NOMO-1 treated with dmso at 0.1 percent for 144 hours (cell line): ENCODE results near the gene OTP.
A peak's percentile ranks its signal among the peaks of the same experiment; 100 is the strongest.

Source experiments
- DNase-seq: peaks from one replicate; lab custom pipeline; 2025; ENCODE audit not compliant: unreplicated experiment; lab: John Stamatoyannopoulos, UW

OTP gene

GRCh38 chr5:77637998-77638762, at the start of gene OTP:
Gene OTP, minus strand, starts transcription at chr5:77638713. Its CDS starts 164 bp downstream, at chr5:77638549.
- no peak for DNase-seq

- no peak for DNase-seq
Observed at GRCh38 chr5:77683171-77683732, 44.7 kb upstream of the OTP start.

- DNase-seq, result no peak
Observed at GRCh38 chr5:77670526-77670925, 32.0 kb upstream of the OTP start.

- DNase-seq, result no peak
Observed at GRCh38 chr5:77669677-77670076, 31.2 kb upstream of the OTP start.

GRCh38 chr5:77663090-77663863, 24.8 kb upstream of the OTP start:
- DNase-seq, result no peak

- no peak for DNase-seq
Observed at GRCh38 chr5:77662635-77663034, 24.1 kb upstream of the OTP start.

GRCh38 chr5:77658662-77659061, 20.1 kb upstream of the OTP start:
- no peak for DNase-seq

GRCh38 chr5:77651343-77651742, 12.8 kb upstream of the OTP start:
- no peak for DNase-seq

GRCh38 chr5:77650686-77651085, 12.2 kb upstream of the OTP start:
- no peak for DNase-seq

GRCh38 chr5:77649776-77650175, 11.3 kb upstream of the OTP start:
- DNase-seq, result no peak

- no peak for DNase-seq
Observed at GRCh38 chr5:77645995-77646639, 7.6 kb upstream of the OTP start.

GRCh38 chr5:77645158-77645994, 6.9 kb upstream of the OTP start:
- DNase-seq, result no peak

GRCh38 chr5:77644371-77645157, 6.1 kb upstream of the OTP start:
- no peak for DNase-seq

- peak; percentile 9 for DNase-seq
Observed at GRCh38 chr5:77643654-77644370, 5.3 kb upstream of the OTP start.

- no peak for DNase-seq
Observed at GRCh38 chr5:77642738-77643653, 4.5 kb upstream of the OTP start.

GRCh38 chr5:77641963-77642737, 3.6 kb upstream of the OTP start:
- no peak for DNase-seq

GRCh38 chr5:77641397-77641943, 3.0 kb upstream of the OTP start:
- DNase-seq, result no peak
